Vagina (tissue), 2 donors: Measurements from ENCODE around the gene MBOAT2. TPM values are rescaled to one million over a fixed set of nuclear protein-coding genes. Genes with fewer than 3 reads are reported as not detected.

Source experiments
- DNase-seq, 2 donors: peaks; one replicate each; pipeline ENCODE4 v3.0.0-alpha.2; 2017; ENCODE audit errors: extremely low spot score in 2 of 2
- H3K27ac ChIP-seq: fragments of 200-600 bp; sonication (generic); one replicate; pipeline ENCODE4 v1.5.1; 2019
- H3K27me3 ChIP-seq: fragments of 200-600 bp; sonication (generic); one replicate; pipeline ENCODE4 v1.5.1; 2019
- H3K36me3 ChIP-seq, 2 donors: fragments of 200-600 bp; sonication (generic); one replicate each; pipeline ENCODE4 v1.5.1; 2017 to 2019
- H3K4me1 ChIP-seq: fragments of 200-600 bp; sonication (generic); one replicate; pipeline ENCODE4 v1.5.1; 2019
- H3K4me3 ChIP-seq, 2 donors: fragments of 200-600 bp; sonication (generic); 1 replicate in 1 of 2; 2 replicates in 1 of 2; pipeline ENCODE4 v1.5.1; 2016 to 2019
- H3K9me3 ChIP-seq: fragments of 200-600 bp; sonication (generic); one replicate; pipeline ENCODE4 v1.5.1; 2019
- CTCF ChIP-seq, 3 experiments: fragments of 450-650 bp in 2 of 3; fragments of 200-600 bp in 1 of 3; sonication (generic) in 1 of 3; IDR thresholded peaks; one replicate each; pipeline ENCODE4 v1.5.1; 2017 to 2019; ENCODE audit warnings: antibody characterized with exemption in 3 of 3, mild to moderate bottlenecking in 2 of 3, moderate library complexity in 2 of 3
- POLR2A ChIP-seq, 2 donors: fragments of 450-650 bp; IDR thresholded peaks; one replicate each; pipeline ENCODE4 v1.6.1; 2017; ENCODE audit warnings: antibody characterized with exemption in 2 of 2, mild to moderate bottlenecking in 2 of 2, moderate library complexity in 2 of 2
- POLR2AphosphoS5 ChIP-seq, 2 donors: sonication (generic); formaldehyde crosslinking; IDR thresholded peaks; one replicate each; pipeline ENCODE4 v1.9.0; 2017; ENCODE audit warnings: antibody characterized with exemption in 2 of 2, mild to moderate bottlenecking in 2 of 2, low read depth in 1 of 2; ENCODE audit not compliant: insufficient read depth in 1 of 2
- intact Hi-C: fragments of 100-400 bp; cut with DNase I; formaldehyde crosslinking; loops from one replicate; pipeline ENCODE4 v1.15.1; 2023
- total RNA-seq: library from RNA; depleted of rRNA; stranded (reverse); fragments of >200 nt; gene quantifications from one replicate; pipeline ENCODE4 v1.2.3, GENCODE V29; 2016

The MBOAT2 gene
- total RNA-seq, 1 donor from 2014 or later = 32.9 TPM

- Histone ChIP-seq H3K4me3 (no peak overlapping the region), H3K27me3 (no peaks in the 10 kb centered on the region), H3K4me1 (peaks cover 21% of the 10 kb centered on the region), H3K9me3 (no peaks in the 10 kb centered on the region), H3K36me3 (peaks cover 0 to 40% of the 10 kb centered on the region in 2 donors), H3K27ac (no peak overlapping the region)
- intact Hi-C loops = no loop called here
- TF ChIP-seq POLR2A (IDR thresholded peaks at IDR 0.05) (no peak), CTCF (IDR thresholded peaks at IDR 0.05) (no peak), POLR2AphosphoS5 (IDR thresholded peaks at IDR 0.05; ENCODE audit: insufficient read depth in 1 of 2, low read depth in 1 of 2) (no peak)
- no peak for DNase-seq
Measured at GRCh38 chr2:8819948-8820347, 183.5 kb downstream of the MBOAT2 start.

- TF ChIP-seq CTCF (IDR thresholded peaks at IDR 0.05) (no peak), POLR2AphosphoS5 (IDR thresholded peaks at IDR 0.05; ENCODE audit: insufficient read depth in 1 of 2, low read depth in 1 of 2) (no peak), POLR2A (IDR thresholded peaks at IDR 0.05) (no peak)
- peaks cover 21% of the 10 kb centered on the region for H3K4me1 ChIP-seq
- no peaks in the 10 kb centered on the region for H3K9me3 ChIP-seq
- no peak for DNase-seq
- H3K27me3 ChIP-seq = no peaks in the 10 kb centered on the region
- H3K27ac ChIP-seq = no peak overlapping the region
- peaks cover 0 to 37% of the 10 kb centered on the region in 2 donors for H3K36me3 ChIP-seq
- intact Hi-C loops = no loop called here
- H3K4me3 ChIP-seq = no peak overlapping the region
Measured at GRCh38 chr2:8819194-8819593, 184.3 kb downstream of the MBOAT2 start.

GRCh38 chr2:8817221-8817620 lies 186.3 kb downstream of the MBOAT2 start:
- H3K4me1 ChIP-seq = peaks cover 13% of the 10 kb centered on the region
- intact Hi-C loops = no loop called here
- no peak overlapping the region for H3K27ac ChIP-seq
- no peak overlapping the region for H3K4me3 ChIP-seq
- no peak for DNase-seq
- no peaks in the 10 kb centered on the region for H3K27me3 ChIP-seq
- TF ChIP-seq POLR2AphosphoS5 (IDR thresholded peaks at IDR 0.05; ENCODE audit: insufficient read depth in 1 of 2, low read depth in 1 of 2) = no peak
- no peak for TF ChIP-seq POLR2A (IDR thresholded peaks at IDR 0.05)
- TF ChIP-seq CTCF (IDR thresholded peaks at IDR 0.05) = no peak
- H3K36me3 ChIP-seq = peaks cover 0 to 47% of the 10 kb centered on the region in 2 donors
- no peaks in the 10 kb centered on the region for H3K9me3 ChIP-seq

GRCh38 chr2:8806885-8807704 lies 196.4 kb downstream of the MBOAT2 start:
- intact Hi-C loops = no loop called here
- peaks cover 0 to 64% of the 10 kb centered on the region in 2 donors for H3K36me3 ChIP-seq
- H3K9me3 ChIP-seq = no peaks in the 10 kb centered on the region
- H3K27ac ChIP-seq = no peak overlapping the region
- no peaks in the 10 kb centered on the region for H3K27me3 ChIP-seq
- no peak for DNase-seq
- H3K4me3 ChIP-seq = no peak overlapping the region
- TF ChIP-seq POLR2A (IDR thresholded peaks at IDR 0.05) (no peak), POLR2AphosphoS5 (IDR thresholded peaks at IDR 0.05; ENCODE audit: insufficient read depth in 1 of 2, low read depth in 1 of 2) (no peak), CTCF (IDR thresholded peaks at IDR 0.05) (no peak)
- no peaks in the 10 kb centered on the region for H3K4me1 ChIP-seq
